Right atrium auricular region (tissue), 2 donors: ENCODE data around the gene MMP24OS. TPM values are rescaled to one million over a fixed set of nuclear protein-coding genes. Genes with fewer than 3 reads are reported as not detected.
"Not testable (repeated sequence)": the region's sequence is repeated elsewhere in the genome, so short reads cannot be mapped to it uniquely, and the experiment has no call there.

Source experiments
- DNase-seq: peaks from one replicate; pipeline ENCODE4 v3.0.0-alpha.2; 2019; ENCODE audit warnings: low spot score
- H3K27ac ChIP-seq, 2 donors: fragments of 200-600 bp; sonication (generic); 1 replicate in 1 of 2; 2 replicates in 1 of 2; pipeline ENCODE4 v1.5.1; 2016 to 2019
- H3K27me3 ChIP-seq, 2 donors: fragments of 200-600 bp; sonication (generic); one replicate each; pipeline versions ENCODE4 v1.5.1 to v1.6.0; 2017 to 2019
- H3K36me3 ChIP-seq: fragments of 200-600 bp; sonication (generic); one replicate; pipeline ENCODE4 v1.5.1; 2016
- H3K4me1 ChIP-seq, 2 donors: fragments of 200-600 bp; sonication (generic); one replicate each; pipeline versions ENCODE4 v1.5.1 to v1.6.0; 2017 to 2019
- H3K4me3 ChIP-seq, 2 donors: fragments of 200-600 bp; sonication (generic); 1 replicate in 1 of 2; 2 replicates in 1 of 2; pipeline ENCODE4 v1.5.1; 2017 to 2019; ENCODE audit warnings: mild to moderate bottlenecking in 1 of 2, moderate library complexity in 1 of 2
- H3K9me3 ChIP-seq, 2 donors: fragments of 200-600 bp; sonication (generic); one replicate each; pipeline ENCODE4 v1.5.1; 2019
- total RNA-seq, 2 donors: library from RNA; depleted of rRNA; stranded (reverse); fragments of >200 nt; gene quantifications; one replicate each; pipeline ENCODE4 v1.1.0, GENCODE V29; 2016
- TF ChIP-seq, protein P1 (sequence below), 2 donors: fragments of 200-600 bp; sonication (generic); IDR thresholded peaks; one replicate each; pipeline ENCODE4 v1.5.1; 2019; ENCODE audit warnings: antibody characterized with exemption in 2 of 2

The MMP24OS gene
- total RNA-seq, 2 donors from 2014 or later = 11.9 to 24.2 TPM

DNA sequence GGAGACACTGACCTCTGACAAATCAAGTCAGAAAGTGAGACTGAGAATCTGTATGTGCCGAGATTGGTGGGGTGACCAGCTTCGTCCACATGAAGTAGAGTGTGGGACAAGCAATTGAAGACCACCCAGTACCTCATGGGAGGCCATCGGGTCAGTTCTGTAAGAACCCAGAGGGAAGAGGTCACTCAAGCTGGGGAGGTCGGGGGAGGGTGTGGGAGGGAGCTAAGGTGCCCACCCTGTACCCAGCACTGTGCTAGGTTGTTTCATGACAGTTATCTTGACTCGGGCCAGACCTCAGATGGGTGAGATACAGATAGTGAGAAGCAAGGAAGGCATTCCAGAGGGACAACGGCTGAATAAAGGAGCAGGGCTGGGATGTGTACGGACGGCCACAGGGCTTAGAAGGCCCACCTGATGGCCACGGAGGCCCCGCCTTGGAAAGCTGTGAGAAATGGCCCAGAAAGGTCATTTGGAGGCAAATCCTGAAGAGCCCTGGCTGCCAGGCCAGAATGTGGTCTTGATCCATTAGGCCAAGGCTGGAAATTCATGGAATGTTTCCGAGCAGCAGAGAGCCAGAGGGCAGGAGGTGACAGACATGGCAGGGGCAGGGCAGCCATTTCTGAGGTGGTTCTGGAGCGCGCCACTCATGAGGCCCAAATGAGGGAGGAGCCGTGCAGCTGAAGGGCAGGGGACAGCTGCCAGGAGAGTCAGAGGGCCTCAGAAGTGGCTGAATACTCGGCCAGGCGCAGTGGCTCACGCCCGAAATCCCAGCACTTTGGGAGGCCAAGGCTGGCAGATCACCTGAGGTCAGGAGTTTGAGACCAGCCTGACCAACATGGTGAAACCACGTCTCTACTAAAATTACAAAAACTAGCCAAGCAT lies 7.7 kb downstream of the MMP24OS start:
- DNase-seq = no peak
- H3K9me3 ChIP-seq = no peaks in the 10 kb centered on the region
- H3K27ac ChIP-seq = no peak overlapping the region
- no peak overlapping the region for H3K4me3 ChIP-seq
- H3K4me1 ChIP-seq = no peaks in the 10 kb centered on the region
- H3K36me3 ChIP-seq = peaks cover 28% of the 10 kb centered on the region
- H3K27me3 ChIP-seq = no peaks in the 10 kb centered on the region
- TF ChIP-seq, protein P1, sequence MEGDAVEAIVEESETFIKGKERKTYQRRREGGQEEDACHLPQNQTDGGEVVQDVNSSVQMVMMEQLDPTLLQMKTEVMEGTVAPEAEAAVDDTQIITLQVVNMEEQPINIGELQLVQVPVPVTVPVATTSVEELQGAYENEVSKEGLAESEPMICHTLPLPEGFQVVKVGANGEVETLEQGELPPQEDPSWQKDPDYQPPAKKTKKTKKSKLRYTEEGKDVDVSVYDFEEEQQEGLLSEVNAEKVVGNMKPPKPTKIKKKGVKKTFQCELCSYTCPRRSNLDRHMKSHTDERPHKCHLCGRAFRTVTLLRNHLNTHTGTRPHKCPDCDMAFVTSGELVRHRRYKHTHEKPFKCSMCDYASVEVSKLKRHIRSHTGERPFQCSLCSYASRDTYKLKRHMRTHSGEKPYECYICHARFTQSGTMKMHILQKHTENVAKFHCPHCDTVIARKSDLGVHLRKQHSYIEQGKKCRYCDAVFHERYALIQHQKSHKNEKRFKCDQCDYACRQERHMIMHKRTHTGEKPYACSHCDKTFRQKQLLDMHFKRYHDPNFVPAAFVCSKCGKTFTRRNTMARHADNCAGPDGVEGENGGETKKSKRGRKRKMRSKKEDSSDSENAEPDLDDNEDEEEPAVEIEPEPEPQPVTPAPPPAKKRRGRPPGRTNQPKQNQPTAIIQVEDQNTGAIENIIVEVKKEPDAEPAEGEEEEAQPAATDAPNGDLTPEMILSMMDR (IDR thresholded peaks at IDR 0.05) = no peak

DNA sequence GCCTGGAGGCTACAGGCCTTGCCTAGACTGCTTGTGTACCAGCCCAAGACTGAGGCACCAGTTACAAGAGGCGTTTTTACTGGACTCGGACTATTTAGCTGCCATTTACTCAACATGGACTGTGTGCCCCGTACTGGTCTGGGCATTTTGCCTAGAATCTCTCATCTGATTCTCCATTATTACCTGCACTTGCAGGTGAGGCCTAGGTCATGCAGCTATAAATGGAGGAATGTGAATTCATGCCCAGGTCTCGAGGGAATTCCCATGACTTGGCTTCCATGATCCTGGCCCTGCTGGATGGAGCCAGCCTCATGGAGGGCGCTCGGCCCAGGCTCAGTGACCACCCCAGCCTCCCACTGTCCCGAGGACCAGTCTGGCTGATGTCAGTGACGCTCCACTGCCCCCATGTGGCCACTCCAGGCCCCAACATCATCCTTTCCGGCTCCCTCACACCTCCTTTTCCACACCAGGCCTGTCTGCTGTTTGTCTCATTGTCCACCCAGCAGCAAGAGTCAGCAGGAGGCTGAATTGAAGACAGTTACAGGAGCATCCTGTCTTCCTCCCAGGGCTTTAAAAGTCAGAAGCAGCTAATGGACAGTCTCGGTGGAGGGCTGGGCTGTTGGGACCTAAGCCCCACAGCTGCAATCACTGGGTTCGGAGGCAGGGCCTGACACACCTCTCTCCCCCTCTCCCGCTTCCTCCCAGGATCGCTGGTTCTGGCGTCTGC lies 8.7 kb downstream of the MMP24OS start:
- H3K9me3 ChIP-seq = no peaks in the 10 kb centered on the region
- no peak for DNase-seq
- peaks cover 0 to under 1% of the 10 kb centered on the region in 2 donors for H3K4me1 ChIP-seq
- no peak overlapping the region for H3K4me3 ChIP-seq
- H3K36me3 ChIP-seq = peaks cover 28% of the 10 kb centered on the region
- TF ChIP-seq, protein P1 (IDR thresholded peaks at IDR 0.05) = peak; percentile 55 to 79
- H3K27me3 ChIP-seq = no peaks in the 10 kb centered on the region
- H3K27ac ChIP-seq = no peak overlapping the region

DNA sequence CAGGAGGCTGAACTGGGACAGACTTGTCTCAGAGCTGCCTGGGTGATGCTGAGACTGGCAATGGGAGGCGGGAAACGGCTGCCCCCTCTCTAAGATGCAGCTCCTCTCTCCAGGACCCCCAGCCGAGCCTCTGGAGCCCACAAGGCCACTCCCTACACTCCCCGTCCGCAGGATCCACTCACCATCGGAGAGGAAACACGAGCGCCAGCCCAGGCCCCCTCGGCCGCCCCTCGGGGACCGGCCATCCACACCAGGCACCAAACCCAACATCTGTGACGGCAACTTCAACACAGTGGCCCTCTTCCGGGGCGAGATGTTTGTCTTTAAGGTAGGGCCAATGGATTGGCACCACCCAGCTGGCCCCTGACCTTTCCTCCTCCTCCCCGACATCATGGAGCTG lies 10.8 kb downstream of the MMP24OS start:
- DNase-seq = no peak
- Histone ChIP-seq H3K27me3 (no peaks in the 10 kb centered on the region), H3K4me3 (no peak overlapping the region), H3K36me3 (peaks cover 28% of the 10 kb centered on the region), H3K9me3 (no peaks in the 10 kb centered on the region), H3K4me1 (peaks cover 0 to 15% of the 10 kb centered on the region in 2 donors), H3K27ac (no peak overlapping the region)
- TF ChIP-seq, protein P1 (IDR thresholded peaks at IDR 0.05) = no peak

DNA sequence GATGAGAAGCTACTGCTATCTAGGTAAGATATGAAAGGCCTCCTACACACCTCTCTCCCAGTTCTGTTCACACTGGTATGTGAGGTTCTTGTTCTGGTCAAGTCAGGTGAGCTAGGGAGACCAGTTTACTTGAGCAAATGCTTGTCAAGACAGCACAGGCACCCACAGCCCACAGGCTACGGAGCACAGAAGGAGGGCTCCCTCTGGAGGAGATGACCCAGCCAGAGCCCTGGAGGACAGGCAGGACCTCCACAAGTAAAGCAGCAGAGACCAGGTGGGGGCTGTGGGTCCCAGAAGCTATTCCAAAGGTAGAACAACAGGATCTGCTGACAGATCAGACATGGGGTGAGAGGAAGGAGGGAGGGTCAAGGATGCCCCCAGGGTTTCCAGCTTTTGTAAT lies 13.2 kb downstream of the MMP24OS start:
- no peak overlapping the region for H3K4me3 ChIP-seq
- H3K27ac ChIP-seq = no peak overlapping the region
- peaks cover 15% of the 10 kb centered on the region for H3K36me3 ChIP-seq
- no peaks in the 10 kb centered on the region for H3K27me3 ChIP-seq
- TF ChIP-seq, protein P1 (IDR thresholded peaks at IDR 0.05) = no peak
- no peaks in the 10 kb centered on the region for H3K9me3 ChIP-seq
- DNase-seq = no peak
- peaks cover 0 to 15% of the 10 kb centered on the region in 2 donors for H3K4me1 ChIP-seq

DNA sequence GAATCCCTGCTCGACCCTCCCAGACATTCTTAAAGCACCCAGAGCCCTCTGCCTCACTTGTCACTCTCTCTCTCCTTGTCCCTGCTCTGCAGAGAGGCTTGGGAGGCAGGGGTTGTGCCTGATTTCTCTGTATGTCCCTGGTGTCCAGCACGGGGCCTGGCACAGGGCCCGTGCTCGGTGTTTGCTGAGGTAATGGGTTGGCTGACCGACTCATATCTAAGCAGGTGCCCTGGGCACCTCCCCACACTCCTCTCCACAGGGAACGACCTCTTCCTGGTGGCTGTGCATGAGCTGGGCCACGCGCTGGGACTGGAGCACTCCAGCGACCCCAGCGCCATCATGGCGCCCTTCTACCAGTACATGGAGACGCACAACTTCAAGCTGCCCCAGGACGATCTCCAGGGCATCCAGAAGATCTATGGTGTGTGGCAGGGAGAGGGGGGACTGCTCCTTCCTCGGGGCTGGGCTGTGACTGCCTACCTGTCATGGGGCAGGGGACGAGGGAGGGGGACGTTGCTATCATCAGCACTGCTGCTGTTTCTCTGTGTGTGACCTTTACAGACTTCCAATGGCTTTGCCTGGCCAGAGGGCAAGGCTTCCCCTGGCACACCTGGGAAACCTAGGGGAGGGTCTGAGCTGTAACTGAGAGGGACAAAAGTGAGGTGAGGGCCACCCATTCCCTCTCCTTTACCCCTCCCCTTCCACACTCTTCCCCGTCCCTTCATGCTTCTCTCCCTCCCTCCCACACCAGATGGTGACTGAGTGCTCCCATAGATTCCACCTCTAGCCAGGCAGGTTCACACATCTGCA lies 14.2 kb downstream of the MMP24OS start:
- peak overlapping the region in 1 of 2 donors; percentile 3 for H3K27ac ChIP-seq

DNA sequence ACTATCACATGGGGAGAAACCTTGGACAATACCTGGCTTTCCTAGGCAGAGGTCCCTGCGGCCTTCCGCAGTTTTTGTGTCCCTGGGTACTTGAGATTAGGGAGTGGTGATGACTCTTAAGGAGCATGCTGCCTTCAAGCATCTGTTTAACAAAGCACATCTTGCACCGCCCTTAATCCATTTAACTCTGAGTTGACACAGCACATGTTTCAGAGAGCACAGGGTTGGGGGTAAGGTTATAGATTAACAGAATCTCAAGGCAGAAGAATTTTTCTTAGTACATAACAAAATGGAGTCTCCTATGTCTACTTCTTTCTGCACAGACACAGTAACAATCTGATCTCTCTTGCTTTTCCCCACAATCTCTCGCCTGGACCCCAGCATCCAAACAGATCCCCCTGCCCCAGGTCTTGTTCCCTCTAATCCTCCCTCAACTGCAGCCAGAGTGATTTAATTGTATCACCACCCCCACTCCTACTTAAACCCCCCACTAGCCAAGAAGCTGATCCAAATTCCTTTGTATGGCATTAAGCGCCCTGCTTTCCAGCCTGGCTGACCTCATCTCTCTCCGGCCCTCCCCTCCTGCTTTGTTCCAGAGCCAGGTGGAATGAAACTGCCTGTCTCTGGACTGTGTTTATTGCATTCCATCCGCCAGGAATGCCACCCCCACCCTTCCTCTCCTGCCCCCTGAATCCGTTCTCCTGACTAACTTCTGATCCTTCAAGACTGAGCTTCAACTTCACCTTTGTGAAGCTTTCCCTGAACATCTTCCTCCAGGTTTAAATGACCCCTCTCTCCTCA lies 15.0 kb downstream of the MMP24OS start:
- peaks cover 0 to 15% of the 10 kb centered on the region in 2 donors for H3K4me1 ChIP-seq
- DNase-seq, H3K27me3 ChIP-seq, H3K4me3 ChIP-seq, H3K9me3 ChIP-seq: not testable (repeated sequence)
- H3K36me3 ChIP-seq = peaks cover 11% of the 10 kb centered on the region
- peak overlapping the region in 1 of 2 donors; percentile 3 for H3K27ac ChIP-seq

More for the DNA sequence above, 14.2 kb downstream of the MMP24OS start:
- peaks cover 0 to 15% of the 10 kb centered on the region in 2 donors for H3K4me1 ChIP-seq
- H3K9me3 ChIP-seq = no peaks in the 10 kb centered on the region
- H3K36me3 ChIP-seq = peaks cover 11% of the 10 kb centered on the region
- no peak overlapping the region for H3K4me3 ChIP-seq
- no peaks in the 10 kb centered on the region for H3K27me3 ChIP-seq
- no peak for DNase-seq
- TF ChIP-seq, protein P1 (IDR thresholded peaks at IDR 0.05) = no peak

DNA sequence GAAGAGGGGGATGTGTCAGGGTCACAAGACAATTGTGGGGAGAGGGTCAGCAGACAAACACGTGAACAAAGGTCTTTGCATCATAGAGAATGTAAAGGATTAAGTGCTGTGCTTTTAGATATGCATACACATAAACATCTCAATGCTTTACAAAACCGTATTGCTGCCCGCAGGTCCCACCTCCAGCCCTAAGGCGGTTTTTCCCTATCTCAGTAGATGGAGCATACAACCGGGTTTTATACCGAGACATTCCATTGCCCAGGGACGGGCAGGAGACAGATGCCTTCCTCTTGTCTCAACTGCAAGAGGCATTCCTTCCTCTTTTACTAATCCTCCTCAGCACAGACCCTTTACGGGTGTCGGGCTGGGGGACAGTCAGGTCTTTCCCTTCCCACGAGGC lies 15.6 kb downstream of the MMP24OS start:
- not testable (repeated sequence) for H3K36me3 ChIP-seq, H3K27ac ChIP-seq, H3K9me3 ChIP-seq, DNase-seq, H3K4me3 ChIP-seq, H3K27me3 ChIP-seq
- H3K4me1 ChIP-seq = peaks cover 0 to 20% of the 10 kb centered on the region in 2 donors
